ENCODE data around the gene OOSP1.

The OOSP1 gene

GRCh38 chr11:59938132-59938531 is at the start of gene OOSP1:
Gene OOSP1, plus strand, starts transcription at chr11:59938432. Its CDS starts 23 bp downstream, at chr11:59938455.
- DNase-seq (ENCODE audit: low spot score): no peak
- TF ChIP-seq CTCF (IDR thresholded peaks at IDR 0.05; ENCODE audit: extremely low read depth, insufficient read depth, missing control alignments): no peak
- in situ Hi-C loops (cut with MboI; ENCODE audit: low pct_unique_long_range_greater_than_20kb, low sequenced_read_pairs, unreplicated experiment): no loop called here

- TF ChIP-seq CTCF (IDR thresholded peaks at IDR 0.05; ENCODE audit: extremely low read depth, insufficient read depth, missing control alignments): no peak
- no peak for DNase-seq (ENCODE audit: low spot score)
- in situ Hi-C loops (cut with MboI; ENCODE audit: low pct_unique_long_range_greater_than_20kb, low sequenced_read_pairs, unreplicated experiment): no loop called here
Observed at GRCh38 chr11:59891781-59892181, 46.5 kb upstream of the OOSP1 start.

DNA sequence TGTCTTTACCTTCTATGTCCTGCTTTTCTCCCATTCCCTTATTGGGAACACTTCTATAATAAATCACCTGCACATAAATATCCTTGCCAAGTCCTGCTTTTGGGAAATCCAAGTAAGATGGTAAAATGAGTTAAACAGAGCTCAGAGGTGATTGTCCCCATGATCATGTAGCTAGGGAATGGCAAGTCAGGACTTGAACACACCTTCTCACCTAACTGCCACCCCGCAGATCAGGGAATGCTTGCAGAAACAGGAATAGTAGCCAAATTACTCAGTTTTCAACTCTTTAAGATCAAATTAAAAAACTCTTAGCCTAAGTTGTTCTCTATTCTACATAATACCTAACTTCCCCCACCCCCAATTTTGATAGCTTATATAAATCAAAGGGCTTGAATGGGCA is 43.6 kb upstream of the OOSP1 start:
- TF ChIP-seq CTCF (IDR thresholded peaks at IDR 0.05; ENCODE audit: extremely low read depth, insufficient read depth, missing control alignments): no peak
- DNase-seq (ENCODE audit: low spot score): no peak
- in situ Hi-C loops (cut with MboI; ENCODE audit: low pct_unique_long_range_greater_than_20kb, low sequenced_read_pairs, unreplicated experiment): no loop called here

DNA sequence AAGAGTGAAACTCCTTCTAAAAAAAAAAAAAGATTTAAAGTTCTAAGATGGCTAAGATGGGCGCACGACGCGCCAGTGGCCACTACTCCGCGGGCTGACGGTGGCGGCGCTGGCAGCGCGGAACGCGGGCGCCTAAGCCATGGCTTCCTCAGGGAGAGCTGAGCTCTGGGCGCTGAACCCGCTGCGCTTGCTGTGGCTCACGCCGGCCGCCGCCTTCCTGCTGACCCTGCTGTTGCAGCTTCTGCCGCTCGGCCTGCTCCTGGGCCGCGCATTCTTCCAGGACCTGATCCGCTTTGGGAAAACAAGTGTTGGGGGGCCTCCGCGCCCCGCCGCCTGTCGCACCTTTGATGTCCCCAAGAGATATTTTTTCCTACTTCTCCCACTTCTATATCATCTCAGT is 40.2 kb upstream of the OOSP1 start:
- no peak for TF ChIP-seq CTCF (IDR thresholded peaks at IDR 0.05; ENCODE audit: extremely low read depth, insufficient read depth, missing control alignments)
- no peak for DNase-seq (ENCODE audit: low spot score)
- in situ Hi-C loops (cut with MboI; ENCODE audit: low pct_unique_long_range_greater_than_20kb, low sequenced_read_pairs, unreplicated experiment): no loop called here

DNA sequence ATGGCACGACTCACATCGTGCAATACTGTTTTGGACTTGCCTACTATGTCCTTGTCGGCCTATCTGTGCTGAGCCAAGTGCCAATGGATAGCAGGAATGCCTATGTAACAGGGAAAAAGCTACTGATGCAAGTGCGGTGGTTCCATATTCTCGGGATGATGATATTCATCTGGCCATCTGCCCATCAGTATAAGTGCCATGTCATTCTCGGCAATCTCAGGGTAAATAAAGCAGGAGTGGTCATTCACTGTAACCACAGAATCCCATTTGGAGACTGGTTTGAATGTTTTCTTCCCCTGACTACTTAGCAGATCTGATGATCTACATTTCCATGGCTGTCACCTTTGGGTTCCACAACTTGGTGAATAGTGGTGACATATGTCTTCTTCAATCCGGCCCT is 39.6 kb upstream of the OOSP1 start:
- no peak for DNase-seq (ENCODE audit: low spot score)
- in situ Hi-C loops (cut with MboI; ENCODE audit: low pct_unique_long_range_greater_than_20kb, low sequenced_read_pairs, unreplicated experiment): no loop called here
- TF ChIP-seq CTCF (IDR thresholded peaks at IDR 0.05; ENCODE audit: extremely low read depth, insufficient read depth, missing control alignments): no peak

DNA sequence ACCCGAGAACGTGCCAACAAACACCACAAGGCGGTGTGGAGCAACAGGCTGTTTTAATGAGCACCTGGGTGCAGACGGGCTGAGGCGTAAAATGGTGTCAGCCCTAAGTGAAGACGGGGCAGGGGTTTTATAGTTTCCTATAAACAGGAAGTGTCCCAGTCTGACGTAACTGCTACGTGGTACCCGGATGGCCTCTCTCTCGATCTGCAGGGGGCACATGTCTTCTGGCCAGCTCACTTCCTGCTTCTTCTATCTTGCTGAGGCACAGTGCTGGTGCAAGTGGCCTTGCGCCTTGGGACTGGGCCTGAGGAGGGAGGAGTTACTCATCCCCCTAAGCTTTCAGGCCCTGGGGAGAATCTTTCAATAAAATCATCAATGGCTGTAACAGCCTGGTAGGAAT is 38.7 kb upstream of the OOSP1 start:
- DNase-seq (ENCODE audit: low spot score): no peak
- in situ Hi-C loops (cut with MboI; ENCODE audit: low pct_unique_long_range_greater_than_20kb, low sequenced_read_pairs, unreplicated experiment): no loop called here
- TF ChIP-seq CTCF (IDR thresholded peaks at IDR 0.05; ENCODE audit: extremely low read depth, insufficient read depth, missing control alignments): no peak
